Measurements from ENCODE around the gene EML5. TPM values are rescaled to one million over a fixed set of nuclear protein-coding genes. Genes with fewer than 3 reads are reported as not detected.

EML5 gene
- polyA plus RNA-seq, 1 donor, result 0.59 TPM

- no peak for DNase-seq
Observed at GRCh38 chr14:88707088-88707487, 85.7 kb downstream of the EML5 start.

- no peak for DNase-seq
Observed at GRCh38 chr14:88706425-88706824, 86.3 kb downstream of the EML5 start.

- no peak for DNase-seq
Observed at GRCh38 chr14:88698651-88699050, 94.1 kb downstream of the EML5 start.

- no peak for DNase-seq
Observed at GRCh38 chr14:88695870-88696269, 96.9 kb downstream of the EML5 start.

GRCh38 chr14:88688386-88688785 is 104.4 kb downstream of the EML5 start:
- no peak for DNase-seq

- no peak for DNase-seq
Observed at GRCh38 chr14:88683119-88683518, 109.6 kb downstream of the EML5 start.

- DNase-seq, result no peak
Observed at GRCh38 chr14:88682495-88683114, 110.1 kb downstream of the EML5 start.

- DNase-seq, result no peak
Observed at GRCh38 chr14:88681755-88682494, 110.8 kb downstream of the EML5 start.

- no peak for DNase-seq
Observed at GRCh38 chr14:88669346-88669745, 123.4 kb downstream of the EML5 start.

- peak; percentile 5 for DNase-seq
Observed at GRCh38 chr14:88668448-88669116, 124.2 kb downstream of the EML5 start.

GRCh38 chr14:88667555-88668273 is 125.0 kb downstream of the EML5 start:
- peak; percentile 49 for DNase-seq

GRCh38 chr14:88660056-88660455 is 132.7 kb downstream of the EML5 start:
- no peak for DNase-seq

- DNase-seq, result no peak
Observed at GRCh38 chr14:88639221-88639620, 153.5 kb downstream of the EML5 start.

GRCh38 chr14:88632512-88632911 is 160.2 kb downstream of the EML5 start:
- no peak for DNase-seq

GRCh38 chr14:88631091-88631490 is 161.7 kb downstream of the EML5 start:
- DNase-seq, result no peak

GRCh38 chr14:88630565-88630964 is 162.2 kb downstream of the EML5 start:
- DNase-seq, result no peak

- no peak for DNase-seq
Observed at GRCh38 chr14:88628462-88628861, 164.3 kb downstream of the EML5 start.

- DNase-seq, result no peak
Observed at GRCh38 chr14:88628033-88628432, 164.7 kb downstream of the EML5 start.

GRCh38 chr14:88625671-88626070 is 167.1 kb downstream of the EML5 start:
- DNase-seq, result no peak

- DNase-seq, result no peak
Observed at GRCh38 chr14:88621100-88621499, 171.7 kb downstream of the EML5 start.

GRCh38 chr14:88618476-88618875 is 174.3 kb downstream of the EML5 start:
- no peak for DNase-seq

- DNase-seq, result no peak
Observed at GRCh38 chr14:88617479-88617878, 175.3 kb downstream of the EML5 start.

- no peak for DNase-seq
Observed at GRCh38 chr14:88616697-88617096, 176.1 kb downstream of the EML5 start.

Data from hindlimb muscle (tissue), 1 donor.